Pancreas (tissue), 10 donors: ENCODE data around the gene PIK3AP1. TPM values are rescaled to one million over a fixed set of nuclear protein-coding genes. Genes with fewer than 3 reads are reported as not detected.
A peak's percentile ranks its signal among the peaks of the same experiment; 100 is the strongest.

Experiments
- ATAC-seq, 4 donors: fragments of 200-7000 bp; cut with Tn5 transposase; one replicate each; pipeline versions ENCODE4 v1.8.0 to v1.9.1; 2020; ENCODE audit warnings: mild to moderate bottlenecking in 4 of 4, moderate library complexity in 4 of 4
- DNase-seq, 6 donors: peaks; one replicate each; pipeline ENCODE4 v3.0.0-alpha.2; 2020
- FAIRE-seq: peaks from 2 replicates; lab custom pipeline; 2012; peaks lifted over from hg19 to GRCh38; lab: Jason Lieb, UNC
- H3K27ac ChIP-seq, 4 donors: fragments of 200-600 bp; sonication (generic); 1 replicate in 3 of 4; 2 replicates in 1 of 4; pipeline versions ENCODE4 v1.5.0 to v1.8.0; 2020
- H3K27me3 ChIP-seq, 4 donors: fragments of 200-600 bp; one replicate each; pipeline ENCODE4 v1.8.0; 2021
- H3K36me3 ChIP-seq, 3 donors: fragments of 200-600 bp; sonication (generic) in 1 of 3; one replicate each; pipeline versions ENCODE4 v1.5.0 to v1.8.0; 2020 to 2021
- H3K4me1 ChIP-seq, 3 donors: fragments of 200-600 bp; one replicate each; pipeline ENCODE4 v1.8.0; 2021
- H3K4me3 ChIP-seq, 4 donors: fragments of 200-600 bp; sonication (generic) in 2 of 4; one replicate each; pipeline versions ENCODE4 v1.5.0 to v1.8.0; 2020 to 2021
- H3K9me3 ChIP-seq, 4 donors: fragments of 200-600 bp; one replicate each; pipeline ENCODE4 v1.8.0; 2021
- CTCF ChIP-seq, 4 donors: fragments of 200-600 bp; sonication (generic) in 3 of 4; IDR thresholded peaks; one replicate each; pipeline versions ENCODE4 v1.5.0 to v1.8.0; 2021; ENCODE audit warnings: antibody characterized with exemption in 4 of 4
- WGBS, 2 donors: extraction: QIAGEN DNeasy Blood & Tissue Kit; methylation state at CpG; one replicate each; pipeline ENCODE4 v1.1.7; 2013; 5-methylcytosine and 5-hydroxymethylcytosine counted together
- intact Hi-C, 3 donors: fragments of 100-400 bp; cut with DNase I; formaldehyde crosslinking; loops; one replicate each; pipeline versions ENCODE4 v1.11.1 to v1.14.2; 2022
- polyA plus RNA-seq, 2 donors: library from polyadenylated mRNA; stranded (reverse); fragments of 200-250 nt; gene quantifications; one replicate each; pipeline ENCODE4 v1.2.3, GENCODE V29; 2013
- total RNA-seq, 6 donors: library from RNA; stranded (reverse); fragmentation: NEBNext Ultra II Directional in 4 of 6; extraction: Animal tissue kit (Norgen Biotek cat#: 25700) in 4 of 6; gene quantifications; one replicate each; pipeline versions ENCODE4 v1.2.1 to v1.2.4, GENCODE V29; 2021 to 2023
- donor health status: healthy with polysubstance abuse.
- donor health status: DM: no; HTN: no; CAD: no; lungs with moderate emphysema.
- donor health status: DM: no; HTN: no; CAD: no.
- donor health status: control.
- donor health status: control.
- donor health status: Bipolar disorder and iron deficiency.
- donor health status: DM: yes; HTN: yes; CAD: no.
- donor health status: DM: no; HTN: no; CAD: no.
- donor health status: DM: no; HTN: no; CAD: no.
- donor health status: DM: yes; HTN: yes; CAD: no.

Gene PIK3AP1
- total and polyA plus RNA-seq, 8 donors: 15.0 to 71.0 (median 28.2) TPM

DNA sequence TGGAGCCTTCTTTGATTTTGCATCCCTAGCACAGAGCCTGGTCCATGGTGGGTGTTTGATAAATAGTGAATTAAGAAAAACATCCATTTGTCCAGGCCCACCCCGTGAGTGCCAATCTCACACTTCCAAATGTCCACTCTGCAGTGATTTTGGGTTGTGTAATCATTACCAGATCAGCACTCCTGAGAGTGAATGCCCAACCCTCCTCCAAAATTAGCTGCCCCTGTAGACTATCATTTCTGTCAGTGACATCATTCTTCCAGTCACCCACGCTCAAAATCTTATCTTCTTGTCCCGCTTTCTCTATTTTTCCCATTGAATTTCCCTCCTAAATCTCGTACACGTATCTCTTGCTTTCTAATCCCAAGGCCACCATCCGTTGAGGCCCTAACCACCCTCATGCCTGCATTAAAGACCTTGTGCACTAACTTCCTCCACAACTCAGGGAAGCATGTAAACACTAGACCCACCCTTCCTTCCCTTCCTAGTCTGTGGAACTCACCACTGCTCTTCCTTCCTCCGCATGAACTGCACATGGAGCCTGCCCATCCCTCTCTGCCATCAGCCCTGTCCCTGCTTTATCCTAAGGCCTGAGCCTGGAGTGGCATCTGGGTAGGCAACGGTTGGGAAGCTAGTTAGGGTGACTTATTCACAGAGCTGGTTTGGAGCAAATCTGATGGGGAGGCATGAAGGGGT is 32.8 kb downstream of the PIK3AP1 start:
- no peak for FAIRE-seq
- ATAC-seq: peak in 1 of 4 donors; percentile 31
- no peak for TF ChIP-seq CTCF (IDR thresholded peaks at IDR 0.05)
- no peaks in the 10 kb centered on the region for H3K4me1 ChIP-seq
- H3K27ac ChIP-seq: no peak overlapping the region
- H3K4me3 ChIP-seq: no peak overlapping the region
- no peaks in the 10 kb centered on the region for H3K27me3 ChIP-seq
- H3K9me3 ChIP-seq: no peaks in the 10 kb centered on the region
- DNase-seq: no peak
- whole genome bisulfite sequencing, 2 donors: 61 to 65% methylated on average over 8 of the region's 8 CpGs
- no peaks in the 10 kb centered on the region for H3K36me3 ChIP-seq
- intact Hi-C loops: no loop called here

- DNase-seq (no peak), FAIRE-seq (no peak), ATAC-seq (no peak)
- Histone ChIP-seq H3K27me3 (no peaks in the 10 kb centered on the region), H3K4me1 (no peaks in the 10 kb centered on the region), H3K27ac (no peak overlapping the region), H3K4me3 (no peak overlapping the region), H3K36me3 (no peaks in the 10 kb centered on the region), H3K9me3 (no peaks in the 10 kb centered on the region)
- intact Hi-C loops: no loop called here
- 95 to 96% methylated on average over 7 of the region's 7 CpGs for WGBS, 2 donors
- no peak for TF ChIP-seq CTCF (IDR thresholded peaks at IDR 0.05)
Observed at GRCh38 chr10:96686514-96686913, 33.8 kb downstream of the PIK3AP1 start.

- H3K4me3 ChIP-seq: no peak overlapping the region
- 75 to 82% methylated on average over 3 of the region's 3 CpGs for WGBS, 2 donors
- H3K9me3 ChIP-seq: no peaks in the 10 kb centered on the region
- H3K4me1 ChIP-seq: peaks cover 0 to 8% (median 6%) of the 10 kb centered on the region in 3 donors
- H3K27me3 ChIP-seq: no peaks in the 10 kb centered on the region
- no peak for TF ChIP-seq CTCF (IDR thresholded peaks at IDR 0.05)
- FAIRE-seq (no peak), DNase-seq (no peak), ATAC-seq (no peak)
- no peak overlapping the region for H3K27ac ChIP-seq
- H3K36me3 ChIP-seq: no peaks in the 10 kb centered on the region
- intact Hi-C loops: no loop called here
Observed at GRCh38 chr10:96685306-96685705, 35.0 kb downstream of the PIK3AP1 start.

- no peak for DNase-seq
- H3K4me1 ChIP-seq: peaks cover 0 to 8% (median 6%) of the 10 kb centered on the region in 3 donors
- 78 to 85% methylated on average over 4 of the region's 4 CpGs for WGBS, 2 donors
- no peak overlapping the region for H3K4me3 ChIP-seq
- intact Hi-C loops: no loop called here
- no peak for TF ChIP-seq CTCF (IDR thresholded peaks at IDR 0.05)
- FAIRE-seq: no peak
- no peaks in the 10 kb centered on the region for H3K27me3 ChIP-seq
- H3K27ac ChIP-seq: no peak overlapping the region
- H3K36me3 ChIP-seq: no peaks in the 10 kb centered on the region
- ATAC-seq: no peak
- no peaks in the 10 kb centered on the region for H3K9me3 ChIP-seq
Observed at GRCh38 chr10:96684826-96685225, 35.5 kb downstream of the PIK3AP1 start.

- Histone ChIP-seq H3K4me3 (no peak overlapping the region), H3K9me3 (no peaks in the 10 kb centered on the region), H3K27me3 (no peaks in the 10 kb centered on the region), H3K27ac (no peak overlapping the region), H3K4me1 (peaks cover 0 to 9% (median 8%) of the 10 kb centered on the region in 3 donors), H3K36me3 (no peaks in the 10 kb centered on the region)
- no peak for TF ChIP-seq CTCF (IDR thresholded peaks at IDR 0.05)
- 85 to 88% methylated on average over 2 of the region's 2 CpGs for WGBS, 2 donors
- DNase-seq (no peak), ATAC-seq (no peak), FAIRE-seq (no peak)
- intact Hi-C loops: no loop called here
Observed at GRCh38 chr10:96683710-96684109, 36.6 kb downstream of the PIK3AP1 start.
